ENCODE results near the gene GRK1. TPM values are rescaled to one million over a fixed set of nuclear protein-coding genes. Genes with fewer than 3 reads are reported as not detected.

GRK1 gene
- total and polyA plus RNA-seq, 2 experiments from 2014 or later: 0.17 TPM; not detected in 1

DNA sequence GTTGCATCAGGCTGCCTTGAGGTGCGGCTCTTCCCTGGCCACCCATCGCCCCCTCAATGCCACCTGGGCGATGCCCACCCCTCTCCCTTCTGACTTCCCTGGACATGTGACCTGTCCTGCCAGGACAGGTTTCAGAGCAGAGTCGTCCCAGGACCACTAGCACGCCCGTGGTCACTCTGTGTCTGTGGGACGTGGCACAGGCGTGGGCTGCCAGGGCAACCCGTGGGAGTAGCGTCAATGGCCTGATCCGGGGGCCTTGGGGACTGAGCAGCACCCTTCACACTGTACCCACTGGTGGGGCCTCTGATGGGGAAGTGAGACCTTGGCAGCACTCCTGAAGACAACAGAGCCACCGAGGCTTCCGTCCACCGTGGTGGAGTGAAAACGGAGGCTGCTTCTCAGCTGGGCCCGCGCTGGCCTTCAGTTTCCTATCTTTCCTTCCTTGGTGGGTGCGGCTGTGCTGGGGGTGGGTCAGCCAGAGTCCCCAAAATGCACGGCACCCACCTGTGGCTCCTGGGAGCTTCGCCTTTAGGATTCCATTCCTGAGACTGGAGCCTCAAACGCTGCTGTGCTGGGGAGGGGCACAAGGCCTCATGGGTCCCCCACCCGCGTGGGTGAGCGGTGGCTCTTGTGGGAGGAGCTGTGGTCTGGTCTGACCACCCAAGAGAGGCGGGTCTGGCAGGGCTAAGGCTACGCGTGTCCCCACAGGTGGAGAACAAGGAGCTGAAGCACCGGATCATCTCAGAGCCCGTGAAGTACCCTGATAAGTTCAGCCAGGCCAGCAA, 65.3 kb downstream of the GRK1 start:
- no peaks in the 10 kb centered on the region for H3K9me2 ChIP-seq (replicated peaks; ENCODE audit: insufficient read depth)
- H3K79me2 ChIP-seq: no peaks in the 10 kb centered on the region
- no peaks in the 10 kb centered on the region for H3K27me3 ChIP-seq
- H3K4me1 ChIP-seq (ENCODE audit: insufficient read depth): peaks cover 4% of the 10 kb centered on the region
- H3K9me3 ChIP-seq (ENCODE audit: low read depth): no peaks in the 10 kb centered on the region
- H3K27ac ChIP-seq: no peak overlapping the region
- no peak overlapping the region for H3K4me2 ChIP-seq
- no peaks in the 10 kb centered on the region for H3K36me3 ChIP-seq (replicated peaks; ENCODE audit: insufficient read depth, low read depth)
- 90% methylated on average over 29 of the region's 29 CpGs for WGBS (ENCODE audit: low lambda C conversion rate, missing lambda C conversion rate)
- TF ChIP-seq CTCF (IDR thresholded peaks at IDR 0.05; ENCODE audit: poor library complexity) (no peak), EZH2phosphoT487 (IDR thresholded peaks at IDR 0.05; ENCODE audit: low read depth, severe bottlenecking, unreplicated experiment) (no peak), EZH2 (IDR thresholded peaks at IDR 0.05; ENCODE audit: borderline replicate concordance) (no peak)
- H4K20me1 ChIP-seq (ENCODE audit: insufficient read depth, poor library complexity, severe bottlenecking): no peaks in the 10 kb centered on the region
- no peak for DNase-seq (ENCODE audit: low spot score)
- no peak overlapping the region for H3K4me3 ChIP-seq
- no peak overlapping the region for H2AFZ ChIP-seq

- no peak overlapping the region for H3K4me3 ChIP-seq
- no peak overlapping the region for H3K27ac ChIP-seq
- no peaks in the 10 kb centered on the region for H3K9me3 ChIP-seq (ENCODE audit: low read depth)
- no peaks in the 10 kb centered on the region for H4K20me1 ChIP-seq (ENCODE audit: insufficient read depth, poor library complexity, severe bottlenecking)
- H3K36me3 ChIP-seq (replicated peaks; ENCODE audit: insufficient read depth, low read depth): no peaks in the 10 kb centered on the region
- TF ChIP-seq CTCF (IDR thresholded peaks at IDR 0.05; ENCODE audit: poor library complexity) (no peak), EZH2 (IDR thresholded peaks at IDR 0.05; ENCODE audit: borderline replicate concordance) (no peak), EZH2phosphoT487 (IDR thresholded peaks at IDR 0.05; ENCODE audit: low read depth, severe bottlenecking, unreplicated experiment) (no peak)
- WGBS (ENCODE audit: low lambda C conversion rate, missing lambda C conversion rate): 80% methylated on average over 32 of the region's 55 CpGs
- no peaks in the 10 kb centered on the region for H3K9me2 ChIP-seq (replicated peaks; ENCODE audit: insufficient read depth)
- H3K4me2 ChIP-seq: no peak overlapping the region
- no peaks in the 10 kb centered on the region for H3K27me3 ChIP-seq
- no peak overlapping the region for H2AFZ ChIP-seq
- no peaks in the 10 kb centered on the region for H3K79me2 ChIP-seq
- DNase-seq (ENCODE audit: low spot score): no peak
- peaks cover 4% of the 10 kb centered on the region for H3K4me1 ChIP-seq (ENCODE audit: insufficient read depth)
Measured at GRCh38 chr13:113732961-113733950, 66.2 kb downstream of the GRK1 start.

GRCh38 chr13:113734099-113734825, 67.2 kb downstream of the GRK1 start:
- TF ChIP-seq CTCF (IDR thresholded peaks at IDR 0.05; ENCODE audit: poor library complexity): no peak
- no peak for TF ChIP-seq EZH2phosphoT487 (IDR thresholded peaks at IDR 0.05; ENCODE audit: low read depth, severe bottlenecking, unreplicated experiment)
- no peak for TF ChIP-seq EZH2 (IDR thresholded peaks at IDR 0.05; ENCODE audit: borderline replicate concordance)
- Histone ChIP-seq H3K27ac (no peak overlapping the region), H3K27me3 (no peaks in the 10 kb centered on the region), H3K79me2 (no peaks in the 10 kb centered on the region), H4K20me1 (ENCODE audit: insufficient read depth, poor library complexity, severe bottlenecking) (no peaks in the 10 kb centered on the region), H3K36me3 (replicated peaks; ENCODE audit: insufficient read depth, low read depth) (no peaks in the 10 kb centered on the region), H3K4me2 (no peak overlapping the region), H3K4me3 (no peak overlapping the region), H2AFZ (no peak overlapping the region), H3K9me3 (ENCODE audit: low read depth) (no peaks in the 10 kb centered on the region), H3K4me1 (ENCODE audit: insufficient read depth) (peaks cover 4% of the 10 kb centered on the region), H3K9me2 (replicated peaks; ENCODE audit: insufficient read depth) (no peaks in the 10 kb centered on the region)
- 90% methylated on average over 23 of the region's 26 CpGs for WGBS (ENCODE audit: low lambda C conversion rate, missing lambda C conversion rate)
- DNase-seq (ENCODE audit: low spot score): no peak

Data from hepatocyte (in vitro differentiated cells).